ENCODE data around the gene FOSL1. TPM values are rescaled to one million over a fixed set of nuclear protein-coding genes. Genes with fewer than 3 reads are reported as not detected.

FOSL1 gene
- total RNA-seq, 1 donor from 2014 or later: 2.6 TPM

DNA sequence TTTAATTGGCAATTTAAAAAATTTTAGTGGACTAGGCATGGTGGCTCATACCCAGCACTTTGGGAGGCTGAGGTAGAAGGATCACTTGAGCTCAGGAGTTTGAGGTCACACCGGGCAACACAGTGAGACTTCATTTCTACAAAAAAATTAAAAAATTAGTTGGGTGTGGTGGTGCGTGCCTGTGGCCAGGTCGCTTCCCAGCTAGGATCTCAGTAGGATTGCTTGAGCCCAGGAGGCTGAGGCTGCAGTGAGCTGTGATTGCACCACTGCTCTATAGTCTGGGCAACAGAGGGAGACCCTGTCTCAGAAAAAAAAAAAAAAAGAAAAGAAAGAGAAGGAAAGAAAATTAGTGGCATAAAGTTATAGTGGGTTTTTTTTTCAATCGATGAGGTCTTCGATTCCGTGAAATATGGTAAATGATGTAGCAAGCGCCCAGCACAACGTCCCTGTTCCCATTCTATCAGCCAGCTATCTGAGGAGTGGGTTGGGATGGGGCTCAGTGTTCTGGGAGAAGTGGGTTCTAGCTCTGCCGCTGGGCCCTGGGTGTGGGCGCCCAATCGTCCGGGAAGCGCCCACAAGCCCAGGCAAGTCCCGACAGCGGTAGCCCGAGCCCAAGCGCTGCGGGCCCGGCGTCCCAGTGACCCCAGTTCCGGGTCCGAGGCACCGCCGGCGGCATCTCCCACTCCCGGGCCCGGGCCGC, 1.4 kb downstream of the FOSL1 start:
- TF ChIP-seq, protein P1, sequence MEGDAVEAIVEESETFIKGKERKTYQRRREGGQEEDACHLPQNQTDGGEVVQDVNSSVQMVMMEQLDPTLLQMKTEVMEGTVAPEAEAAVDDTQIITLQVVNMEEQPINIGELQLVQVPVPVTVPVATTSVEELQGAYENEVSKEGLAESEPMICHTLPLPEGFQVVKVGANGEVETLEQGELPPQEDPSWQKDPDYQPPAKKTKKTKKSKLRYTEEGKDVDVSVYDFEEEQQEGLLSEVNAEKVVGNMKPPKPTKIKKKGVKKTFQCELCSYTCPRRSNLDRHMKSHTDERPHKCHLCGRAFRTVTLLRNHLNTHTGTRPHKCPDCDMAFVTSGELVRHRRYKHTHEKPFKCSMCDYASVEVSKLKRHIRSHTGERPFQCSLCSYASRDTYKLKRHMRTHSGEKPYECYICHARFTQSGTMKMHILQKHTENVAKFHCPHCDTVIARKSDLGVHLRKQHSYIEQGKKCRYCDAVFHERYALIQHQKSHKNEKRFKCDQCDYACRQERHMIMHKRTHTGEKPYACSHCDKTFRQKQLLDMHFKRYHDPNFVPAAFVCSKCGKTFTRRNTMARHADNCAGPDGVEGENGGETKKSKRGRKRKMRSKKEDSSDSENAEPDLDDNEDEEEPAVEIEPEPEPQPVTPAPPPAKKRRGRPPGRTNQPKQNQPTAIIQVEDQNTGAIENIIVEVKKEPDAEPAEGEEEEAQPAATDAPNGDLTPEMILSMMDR (IDR thresholded peaks at IDR 0.05; ENCODE audit: insufficient read depth, low read length, severe bottlenecking): no peak
- Histone ChIP-seq H3K27me3 (ENCODE audit: control insufficient read depth, insufficient read depth, low read length) (no peaks in the 10 kb centered on the region), H3K4me3 (ENCODE audit: low read depth, low read length) (peak overlapping the region; percentile 100), H3K36me3 (ENCODE audit: control insufficient read depth, insufficient read depth, low read length) (peaks cover 15% of the 10 kb centered on the region)
- peak; percentile 67 for DNase-seq (ENCODE audit: low read depth)
- no peak for FAIRE-seq

DNA sequence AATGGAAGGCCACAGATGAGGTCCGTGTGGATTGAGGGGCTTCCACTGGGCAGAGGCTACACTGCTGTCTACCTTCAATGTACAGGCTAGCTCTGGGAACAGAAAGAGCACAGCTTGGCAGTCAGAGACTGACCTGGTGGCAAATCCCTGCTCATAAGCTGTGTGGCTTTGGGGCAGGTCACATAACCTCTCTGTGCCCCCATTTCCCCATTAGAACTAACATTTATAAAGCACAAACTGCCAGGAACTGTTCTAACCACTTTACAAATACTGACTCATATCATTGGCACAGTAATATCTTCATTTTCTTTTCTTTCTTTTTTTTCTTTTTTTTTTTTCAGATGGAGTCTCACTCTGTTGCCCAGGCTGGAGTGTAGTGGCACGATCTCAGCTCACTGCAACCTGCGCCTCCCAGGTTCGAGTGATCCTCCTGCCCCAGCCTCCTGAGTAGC, 3.1 kb downstream of the FOSL1 start:
- no peak for DNase-seq (ENCODE audit: low read depth)
- Histone ChIP-seq H3K4me3 (ENCODE audit: low read depth, low read length) (no peak overlapping the region), H3K36me3 (ENCODE audit: control insufficient read depth, insufficient read depth, low read length) (peaks cover 15% of the 10 kb centered on the region), H3K27me3 (ENCODE audit: control insufficient read depth, insufficient read depth, low read length) (no peaks in the 10 kb centered on the region)
- TF ChIP-seq, protein P1 (IDR thresholded peaks at IDR 0.05; ENCODE audit: insufficient read depth, low read length, severe bottlenecking): no peak
- FAIRE-seq: no peak

DNA sequence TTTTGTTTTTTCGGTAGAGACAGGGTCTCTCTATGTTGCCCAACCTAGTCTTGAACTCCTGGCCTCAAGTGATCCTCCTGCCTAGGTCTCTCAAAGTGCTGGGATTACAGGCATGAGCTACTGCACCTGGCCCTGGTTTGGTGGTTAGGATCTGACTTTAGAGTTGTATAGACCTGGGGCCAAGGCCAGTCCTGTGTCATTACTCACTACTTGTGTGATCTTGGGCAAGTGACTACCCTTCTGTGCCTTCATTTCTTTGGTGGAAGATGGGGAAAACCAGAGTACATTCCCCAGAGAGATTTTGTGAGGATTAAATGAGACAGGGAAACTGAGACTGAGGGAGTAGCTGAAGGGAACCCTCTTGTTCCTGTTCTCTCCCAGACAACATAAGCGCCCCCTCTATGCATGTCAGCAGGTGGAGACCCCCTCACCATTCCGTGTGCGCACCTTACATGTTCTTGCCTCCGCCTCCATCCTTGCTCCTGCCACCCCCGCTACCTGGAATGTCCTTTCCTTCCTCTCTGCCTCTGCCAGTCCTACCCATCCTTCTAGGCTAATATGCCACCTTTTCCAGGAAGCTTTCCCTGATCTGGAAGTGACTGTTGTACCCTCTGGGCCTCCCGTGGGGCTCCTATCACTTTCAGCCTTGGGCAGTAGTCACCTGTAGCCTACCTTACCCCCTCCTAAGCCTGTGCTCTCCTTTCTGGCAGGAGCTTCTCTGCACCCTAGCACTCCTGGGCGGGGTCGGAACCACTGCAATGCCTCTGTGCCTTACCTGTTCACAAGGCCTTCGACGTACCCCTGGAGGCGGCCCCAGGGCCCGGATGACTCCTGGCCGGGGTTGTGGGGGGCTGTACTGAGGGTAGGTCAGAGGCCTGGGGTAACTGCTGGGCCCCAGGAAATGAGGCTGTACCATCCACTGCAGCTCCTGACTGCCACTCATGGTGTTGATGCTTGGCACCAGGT, 3.9 kb downstream of the FOSL1 start:
- no peak overlapping the region for H3K4me3 ChIP-seq (ENCODE audit: low read depth, low read length)

DNA sequence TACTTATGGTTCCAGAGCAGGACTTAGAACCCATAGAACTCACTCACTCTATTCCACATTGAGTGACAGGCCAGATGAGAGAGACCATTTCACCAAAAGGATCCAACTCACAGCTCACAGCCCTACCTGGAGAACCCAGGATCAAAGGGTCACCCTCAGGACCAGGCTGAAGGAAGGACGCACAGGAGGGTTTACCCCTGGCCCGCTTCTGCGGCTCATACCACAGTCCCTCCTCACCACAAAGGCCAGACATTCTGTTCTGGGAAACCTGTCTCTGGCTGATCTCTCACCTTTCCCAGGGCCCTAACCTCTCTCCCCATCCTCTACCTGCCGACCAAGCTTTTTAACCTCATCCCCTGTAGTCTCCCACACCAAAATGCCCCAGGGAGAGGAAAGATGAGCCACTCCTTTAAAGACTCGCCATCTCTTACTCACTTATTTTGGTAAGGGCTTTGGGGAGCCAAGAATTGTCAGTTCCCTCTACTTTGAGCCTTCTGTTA, 4.7 kb downstream of the FOSL1 start:
- Histone ChIP-seq H3K4me3 (ENCODE audit: low read depth, low read length) (no peak overlapping the region), H3K36me3 (ENCODE audit: control insufficient read depth, insufficient read depth, low read length) (peaks cover 15% of the 10 kb centered on the region), H3K27me3 (ENCODE audit: control insufficient read depth, insufficient read depth, low read length) (no peaks in the 10 kb centered on the region)
- DNase-seq (ENCODE audit: low read depth) (no peak), FAIRE-seq (no peak)
- TF ChIP-seq, protein P1 (IDR thresholded peaks at IDR 0.05; ENCODE audit: insufficient read depth, low read length, severe bottlenecking): no peak

More for the DNA sequence above, 3.9 kb downstream of the FOSL1 start:
- TF ChIP-seq, protein P1 (IDR thresholded peaks at IDR 0.05; ENCODE audit: insufficient read depth, low read length, severe bottlenecking): no peak
- DNase-seq (ENCODE audit: low read depth) (no peak), FAIRE-seq (no peak)
- Histone ChIP-seq H3K27me3 (ENCODE audit: control insufficient read depth, insufficient read depth, low read length) (no peaks in the 10 kb centered on the region), H3K36me3 (ENCODE audit: control insufficient read depth, insufficient read depth, low read length) (peaks cover 15% of the 10 kb centered on the region)

DNA sequence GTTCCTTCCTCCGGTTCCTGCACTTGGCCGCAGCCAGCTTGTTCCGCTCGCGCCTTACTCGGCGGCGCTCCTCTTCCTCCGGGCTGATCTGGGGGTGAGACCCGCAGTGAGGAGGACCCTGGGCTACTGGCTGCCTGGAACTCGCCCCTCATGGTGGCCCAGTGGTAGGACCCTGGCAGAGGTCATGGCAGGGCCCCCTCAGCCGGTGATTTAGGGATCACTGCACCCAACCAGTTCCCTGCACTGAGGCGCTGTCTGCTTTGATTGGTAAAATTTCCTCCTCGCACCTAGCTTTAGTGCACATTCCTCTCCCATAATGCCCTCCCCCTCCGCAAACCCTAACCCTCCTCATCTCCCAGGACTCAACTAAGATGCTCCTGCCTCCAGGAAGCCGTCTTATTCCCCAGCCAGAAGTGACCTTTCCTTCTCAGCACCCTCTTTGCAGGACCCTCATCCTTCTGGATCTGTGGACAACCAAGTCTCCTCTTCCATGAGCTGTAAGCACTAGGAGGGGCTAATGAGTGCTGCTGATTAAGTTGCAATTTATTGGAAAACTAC, 6.1 kb downstream of the FOSL1 start:
- Histone ChIP-seq H3K27me3 (ENCODE audit: control insufficient read depth, insufficient read depth, low read length) (no peaks in the 10 kb centered on the region), H3K4me3 (ENCODE audit: low read depth, low read length) (no peak overlapping the region), H3K36me3 (ENCODE audit: control insufficient read depth, insufficient read depth, low read length) (peaks cover 15% of the 10 kb centered on the region)
- no peak for DNase-seq (ENCODE audit: low read depth)
- TF ChIP-seq, protein P1 (IDR thresholded peaks at IDR 0.05; ENCODE audit: insufficient read depth, low read length, severe bottlenecking): no peak
- FAIRE-seq: no peak

Measured in bronchial epithelial cell (primary cell).